ENCODE measurements around the gene NCAPD2.
A peak's percentile ranks its signal among the peaks of the same experiment; 100 is the strongest.
"Not testable (repeated sequence)": the region's sequence is repeated elsewhere in the genome, so short reads cannot be mapped to it uniquely, and the experiment has no call there.

NCAPD2 gene

DNA sequence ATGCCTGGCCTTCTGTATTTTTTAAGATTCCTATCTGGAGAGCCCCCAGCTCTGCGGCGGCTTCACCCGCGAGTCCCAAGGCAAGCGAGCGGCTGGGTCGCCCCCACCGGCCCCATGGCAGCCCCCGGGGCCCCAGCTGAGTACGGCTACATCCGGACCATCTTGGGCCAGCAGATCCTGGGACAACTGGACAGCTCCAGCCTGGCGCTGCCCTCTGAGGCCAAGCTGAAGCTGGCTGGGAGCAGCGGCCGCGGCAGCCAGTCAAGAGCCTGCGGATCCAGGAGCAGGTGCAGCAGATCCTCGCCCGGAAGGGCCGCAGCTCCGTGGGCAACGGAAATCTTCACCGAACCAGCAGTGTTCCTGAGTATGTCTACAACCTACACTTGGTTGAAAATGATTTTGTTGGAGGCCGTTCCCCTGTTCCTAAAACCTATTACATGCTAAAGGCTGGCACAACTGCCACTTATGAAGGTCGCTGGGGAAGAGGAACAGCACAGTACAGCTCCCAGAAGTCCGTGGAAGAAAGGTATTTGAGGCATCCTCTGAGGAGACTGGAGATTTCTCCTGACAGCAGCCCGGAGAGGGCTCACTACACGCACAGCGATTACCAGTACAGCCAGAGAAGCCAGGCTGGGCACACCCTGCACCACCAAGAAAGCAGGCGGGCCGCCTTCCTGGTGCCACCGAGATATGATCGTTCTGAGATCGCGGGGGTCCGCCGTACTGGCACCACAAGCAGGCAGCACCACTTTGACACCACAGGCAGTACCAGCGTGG is 16.1 kb upstream of the NCAPD2 start:
- not testable (repeated sequence) for H3K36me3 ChIP-seq (ENCODE audit: control insufficient read depth, low read depth, low read length)

DNA sequence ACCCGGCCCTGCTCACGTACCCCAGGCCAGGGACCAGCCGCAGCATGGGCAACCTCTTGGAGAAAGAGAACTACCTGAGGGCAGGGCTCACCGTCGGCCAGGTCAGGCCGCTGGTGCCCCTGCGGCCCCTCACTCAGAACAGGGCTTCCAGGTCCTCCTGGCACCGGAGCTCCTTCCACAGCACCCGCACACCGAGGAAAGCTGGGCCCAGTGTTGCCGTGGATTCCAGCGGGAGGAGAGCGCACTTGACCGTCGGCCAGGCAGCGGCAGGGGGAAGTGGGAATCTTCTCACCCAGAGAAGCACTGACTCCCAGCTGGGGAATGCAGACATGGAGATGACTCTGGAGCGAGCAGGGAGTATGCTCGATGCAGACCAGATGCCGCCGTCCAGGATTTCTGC is 15.5 kb upstream of the NCAPD2 start:
- Histone ChIP-seq H3K9ac (ENCODE audit: low read length) (no peak overlapping the region), H3K36me3 (ENCODE audit: control insufficient read depth, low read depth, low read length) (no peaks in the 10 kb centered on the region), H3K27ac (ENCODE audit: low read length) (no peak overlapping the region), H3K4me1 (ENCODE audit: control insufficient read depth, low read depth, low read length) (no peaks in the 10 kb centered on the region), H3K9me3 (ENCODE audit: control insufficient read depth, low read depth, low read length) (no peaks in the 10 kb centered on the region), H3K27me3 (ENCODE audit: control insufficient read depth, insufficient read depth, low read length) (no peaks in the 10 kb centered on the region), H3K4me3 (ENCODE audit: low read length) (no peak overlapping the region)

More for the DNA sequence above, 16.1 kb upstream of the NCAPD2 start:
- not testable (repeated sequence) for H3K27me3 ChIP-seq (ENCODE audit: control insufficient read depth, insufficient read depth, low read length); H3K9me3 ChIP-seq (ENCODE audit: control insufficient read depth, low read depth, low read length); H3K4me3 ChIP-seq (ENCODE audit: low read length); H3K4me1 ChIP-seq (ENCODE audit: control insufficient read depth, low read depth, low read length); H3K9ac ChIP-seq (ENCODE audit: low read length); H3K27ac ChIP-seq (ENCODE audit: low read length)

DNA sequence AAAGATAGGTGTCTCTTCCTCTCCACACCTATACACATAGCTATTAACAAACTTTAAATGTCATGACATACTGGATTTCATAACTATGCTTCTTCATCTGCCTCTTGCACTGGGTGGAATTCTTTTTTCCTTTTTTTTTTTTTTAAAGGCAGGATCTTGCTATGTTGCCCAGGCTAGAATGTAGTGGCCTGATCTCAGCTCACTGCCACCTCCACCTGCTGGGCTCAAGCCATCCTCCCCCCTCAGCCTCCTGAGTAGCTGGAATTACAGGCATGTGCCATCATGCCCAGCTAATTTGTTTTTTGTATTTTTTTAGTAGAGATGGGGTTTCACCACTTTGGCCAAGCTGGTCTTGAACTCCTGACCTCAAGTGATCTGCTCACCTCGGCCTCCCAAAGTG is 5.7 kb upstream of the NCAPD2 start:
- H3K4me3 ChIP-seq (ENCODE audit: low read length), result no peak overlapping the region
- H3K27me3 ChIP-seq (ENCODE audit: control insufficient read depth, insufficient read depth, low read length), result no peaks in the 10 kb centered on the region
- no peaks in the 10 kb centered on the region for H3K9me3 ChIP-seq (ENCODE audit: control insufficient read depth, low read depth, low read length)
- H3K27ac ChIP-seq (ENCODE audit: low read length), result no peak overlapping the region
- peaks cover 9% of the 10 kb centered on the region for H3K36me3 ChIP-seq (ENCODE audit: control insufficient read depth, low read depth, low read length)
- H3K4me1 ChIP-seq (ENCODE audit: control insufficient read depth, low read depth, low read length), result peaks cover 3% of the 10 kb centered on the region
- H3K9ac ChIP-seq (ENCODE audit: low read length), result no peak overlapping the region

DNA sequence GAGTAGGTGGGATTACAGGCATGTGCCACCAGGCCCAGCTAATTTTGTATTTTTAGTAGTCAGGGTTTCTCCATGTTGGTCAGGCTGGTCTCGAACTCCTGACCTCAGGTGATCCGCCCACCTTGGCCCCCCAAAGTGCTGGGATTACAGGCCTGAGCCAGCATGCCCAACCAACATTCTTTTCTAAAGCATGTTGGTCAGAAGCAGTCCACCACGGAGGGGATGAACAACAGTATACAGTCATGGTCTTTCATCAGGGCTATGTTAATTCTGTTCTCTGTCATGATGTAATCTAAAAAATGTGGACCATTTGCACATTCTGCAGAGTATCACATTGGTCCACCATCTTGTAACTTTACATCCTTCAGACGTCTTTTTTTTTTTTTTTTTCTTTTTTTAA is 4.5 kb upstream of the NCAPD2 start:
- H3K9me3 ChIP-seq (ENCODE audit: control insufficient read depth, low read depth, low read length), result no peaks in the 10 kb centered on the region
- peaks cover 3% of the 10 kb centered on the region for H3K4me1 ChIP-seq (ENCODE audit: control insufficient read depth, low read depth, low read length)
- no peaks in the 10 kb centered on the region for H3K27me3 ChIP-seq (ENCODE audit: control insufficient read depth, insufficient read depth, low read length)
- H3K4me3 ChIP-seq (ENCODE audit: low read length), result no peak overlapping the region
- H3K27ac ChIP-seq (ENCODE audit: low read length), result no peak overlapping the region
- no peak overlapping the region for H3K9ac ChIP-seq (ENCODE audit: low read length)
- peaks cover 9% of the 10 kb centered on the region for H3K36me3 ChIP-seq (ENCODE audit: control insufficient read depth, low read depth, low read length)

DNA sequence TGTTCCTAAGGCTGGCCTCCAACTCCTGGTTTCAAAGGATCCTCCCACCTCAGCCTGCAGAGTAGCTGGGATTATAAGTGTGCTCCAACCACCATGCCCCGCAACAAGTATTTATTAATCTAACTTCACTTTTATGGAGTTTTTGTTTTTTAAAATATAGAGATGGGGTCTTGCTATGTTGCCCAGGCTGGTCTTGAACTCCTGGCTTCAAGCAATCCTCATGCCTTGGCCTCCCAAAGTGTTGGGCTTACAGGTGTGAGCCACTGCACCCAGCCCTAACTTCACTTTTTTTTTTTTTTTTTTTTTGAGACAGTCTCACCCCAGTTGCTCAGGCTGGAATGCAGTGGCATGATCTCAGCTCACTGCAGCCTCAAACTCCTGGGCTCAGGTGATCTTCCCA is 3.2 kb upstream of the NCAPD2 start:
- not testable (repeated sequence) for H3K4me3 ChIP-seq (ENCODE audit: low read length); H3K9me3 ChIP-seq (ENCODE audit: control insufficient read depth, low read depth, low read length); H3K9ac ChIP-seq (ENCODE audit: low read length); H3K27ac ChIP-seq (ENCODE audit: low read length); H3K27me3 ChIP-seq (ENCODE audit: control insufficient read depth, insufficient read depth, low read length)
- peaks cover 10% of the 10 kb centered on the region for H3K4me1 ChIP-seq (ENCODE audit: control insufficient read depth, low read depth, low read length)
- H3K36me3 ChIP-seq (ENCODE audit: control insufficient read depth, low read depth, low read length), result peaks cover 17% of the 10 kb centered on the region

DNA sequence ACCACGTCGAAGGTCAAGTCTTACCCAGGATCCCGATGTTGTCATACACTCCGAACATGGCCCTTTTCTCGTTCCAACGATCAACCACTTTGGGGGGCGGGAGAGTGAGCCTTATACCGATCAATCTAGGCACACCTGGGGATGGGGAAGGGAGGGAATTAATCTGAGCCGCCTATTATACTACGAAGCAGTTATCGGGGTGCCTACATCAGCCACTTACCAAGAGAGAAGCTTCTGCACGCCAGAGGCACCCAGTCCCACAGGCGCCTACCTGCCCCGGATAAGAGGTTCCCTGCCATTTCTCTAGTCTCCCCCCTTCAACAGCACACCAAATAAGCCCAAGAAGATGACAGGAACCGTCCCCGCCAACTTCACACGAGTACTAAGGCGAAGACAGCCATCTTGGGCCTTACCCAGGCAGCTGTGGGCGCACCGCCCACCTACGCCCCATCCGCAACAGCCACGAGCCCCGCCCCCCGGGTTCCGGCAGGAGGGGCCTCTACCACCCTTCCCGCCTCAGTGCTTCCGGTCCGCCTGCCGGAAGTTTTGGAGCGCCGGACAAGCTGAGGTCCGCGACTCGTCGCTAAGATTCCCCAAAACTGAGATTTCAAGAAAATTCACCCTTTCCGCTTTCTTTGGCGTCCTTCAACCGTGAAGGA is 935 bp upstream of the NCAPD2 start, which contains the start of gene MRPL51:
MRPL51 (minus strand) TSS at position 425 of the 659 bp plus-strand sequence; CDS start at position 299, 126 bp downstream.
- Histone ChIP-seq H3K4me1 (ENCODE audit: control insufficient read depth, low read depth, low read length) (peaks cover 10% of the 10 kb centered on the region), H3K36me3 (ENCODE audit: control insufficient read depth, low read depth, low read length) (peaks cover 34% of the 10 kb centered on the region), H3K27me3 (ENCODE audit: control insufficient read depth, insufficient read depth, low read length) (no peaks in the 10 kb centered on the region), H3K4me3 (ENCODE audit: low read length) (peak within 1 kb of the TSS; percentile 93), H3K9ac (ENCODE audit: low read length) (peak within 1 kb of the TSS; percentile 92), H3K9me3 (ENCODE audit: control insufficient read depth, low read depth, low read length) (no peaks in the 10 kb centered on the region), H3K27ac (ENCODE audit: low read length) (peak within 1 kb of the TSS; percentile 95)

DNA sequence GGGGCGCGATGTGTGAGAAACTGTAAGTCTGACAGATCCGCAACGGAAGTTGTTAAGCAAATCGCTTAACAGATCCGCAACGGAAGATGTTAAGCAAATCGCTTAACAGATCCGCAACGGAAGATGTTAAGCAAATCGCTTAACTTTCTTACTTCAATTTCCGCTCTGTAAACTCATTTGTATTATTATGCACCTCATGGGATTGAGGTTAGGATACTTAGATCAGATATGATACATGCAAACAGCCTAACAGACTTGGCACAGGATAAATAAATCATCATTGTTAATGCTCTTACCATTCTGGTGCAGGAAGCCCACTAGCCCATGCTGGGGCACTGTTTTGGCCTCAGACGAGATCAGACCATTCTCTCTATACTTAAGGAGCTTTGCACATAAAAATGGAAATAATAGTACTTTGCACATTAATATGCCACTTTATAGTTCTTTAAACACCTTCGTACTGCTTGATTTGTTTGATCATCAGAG is 399 bp downstream of the NCAPD2 start:
- H3K27me3 ChIP-seq (ENCODE audit: control insufficient read depth, insufficient read depth, low read length), result no peaks in the 10 kb centered on the region
- peak overlapping the region; percentile 93 for H3K4me3 ChIP-seq (ENCODE audit: low read length)

DNA sequence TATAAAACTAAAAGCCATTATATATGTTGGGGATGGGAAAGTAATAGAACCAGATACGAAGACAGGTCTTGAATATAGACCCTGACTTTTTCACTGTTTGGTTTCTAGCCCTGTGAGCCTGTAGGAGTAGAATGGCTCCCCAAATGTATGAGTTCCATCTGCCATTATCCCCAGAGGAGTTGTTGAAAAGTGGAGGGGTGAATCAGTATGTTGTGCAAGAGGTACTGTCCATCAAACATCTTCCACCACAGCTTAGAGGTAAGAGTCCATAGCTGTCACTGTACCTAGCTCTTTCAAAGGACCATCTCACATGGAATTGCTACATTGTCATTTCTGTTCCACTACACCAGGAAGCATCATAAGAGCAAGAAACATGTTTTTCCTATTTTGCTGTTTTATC is 1.1 kb downstream of the NCAPD2 start:
- Histone ChIP-seq H3K9ac (ENCODE audit: low read length) (peak overlapping the region; percentile 81), H3K27me3 (ENCODE audit: control insufficient read depth, insufficient read depth, low read length) (no peaks in the 10 kb centered on the region), H3K4me1 (ENCODE audit: control insufficient read depth, low read depth, low read length) (peaks cover 10% of the 10 kb centered on the region), H3K4me3 (ENCODE audit: low read length) (peak overlapping the region; percentile 93), H3K36me3 (ENCODE audit: control insufficient read depth, low read depth, low read length) (peaks cover 51% of the 10 kb centered on the region), H3K27ac (ENCODE audit: low read length) (no peak overlapping the region), H3K9me3 (ENCODE audit: control insufficient read depth, low read depth, low read length) (no peaks in the 10 kb centered on the region)

More for the DNA sequence above, 399 bp downstream of the NCAPD2 start:
- Histone ChIP-seq H3K9me3 (ENCODE audit: control insufficient read depth, low read depth, low read length) (no peaks in the 10 kb centered on the region), H3K9ac (ENCODE audit: low read length) (peak overlapping the region; percentile 81), H3K36me3 (ENCODE audit: control insufficient read depth, low read depth, low read length) (peaks cover 46% of the 10 kb centered on the region), H3K4me1 (ENCODE audit: control insufficient read depth, low read depth, low read length) (peaks cover 10% of the 10 kb centered on the region), H3K27ac (ENCODE audit: low read length) (peak overlapping the region; percentile 88)

DNA sequence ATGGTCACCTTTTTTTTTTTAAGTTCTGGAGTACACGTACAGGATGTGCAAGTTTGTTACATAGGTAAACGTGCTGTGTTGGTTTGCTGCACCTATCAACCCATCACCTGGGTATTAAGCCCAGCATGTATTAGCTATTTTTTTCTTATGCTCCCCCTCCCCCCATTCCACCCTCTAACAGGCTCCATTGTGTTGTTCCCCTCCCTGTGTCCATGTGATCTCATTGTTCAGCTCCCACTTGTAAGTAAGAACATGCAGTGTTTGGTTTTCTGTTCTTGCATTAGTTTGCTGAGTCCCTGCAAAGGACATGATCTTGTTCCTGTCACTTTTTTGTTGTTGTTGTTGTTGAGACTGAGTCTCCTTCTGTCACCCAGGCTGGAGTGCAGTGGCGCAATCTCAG is 3.4 kb downstream of the NCAPD2 start:
- not testable (repeated sequence) for H3K9ac ChIP-seq (ENCODE audit: low read length); H3K27me3 ChIP-seq (ENCODE audit: control insufficient read depth, insufficient read depth, low read length); H3K4me1 ChIP-seq (ENCODE audit: control insufficient read depth, low read depth, low read length); H3K27ac ChIP-seq (ENCODE audit: low read length); H3K4me3 ChIP-seq (ENCODE audit: low read length); H3K9me3 ChIP-seq (ENCODE audit: control insufficient read depth, low read depth, low read length)
- H3K36me3 ChIP-seq (ENCODE audit: control insufficient read depth, low read depth, low read length), result peaks cover 54% of the 10 kb centered on the region

DNA sequence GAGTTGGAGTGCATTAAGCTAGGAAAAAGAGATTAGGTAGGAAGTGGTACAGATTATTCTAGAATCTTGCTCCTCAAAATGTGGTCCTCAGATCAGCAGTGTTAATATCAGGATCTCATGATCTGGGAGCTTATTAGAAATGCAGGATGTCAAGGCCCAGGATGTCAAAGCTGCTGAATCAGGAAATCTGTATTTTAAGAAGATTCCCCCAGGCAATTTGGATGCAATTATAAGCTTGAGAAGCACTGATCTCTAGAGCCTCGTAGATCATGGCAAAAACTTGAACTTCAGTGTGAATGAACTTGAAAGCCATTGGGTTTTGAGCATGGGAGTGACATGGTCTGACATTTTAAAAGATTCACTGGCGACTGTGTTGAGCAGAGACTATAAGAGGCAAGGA is 6.6 kb downstream of the NCAPD2 start:
- H3K9me3 ChIP-seq (ENCODE audit: control insufficient read depth, low read depth, low read length), result no peaks in the 10 kb centered on the region
- no peaks in the 10 kb centered on the region for H3K27me3 ChIP-seq (ENCODE audit: control insufficient read depth, insufficient read depth, low read length)
- no peaks in the 10 kb centered on the region for H3K4me1 ChIP-seq (ENCODE audit: control insufficient read depth, low read depth, low read length)
- peaks cover 62% of the 10 kb centered on the region for H3K36me3 ChIP-seq (ENCODE audit: control insufficient read depth, low read depth, low read length)
- no peak overlapping the region for H3K27ac ChIP-seq (ENCODE audit: low read length)
- no peak overlapping the region for H3K9ac ChIP-seq (ENCODE audit: low read length)
- H3K4me3 ChIP-seq (ENCODE audit: low read length), result no peak overlapping the region

DNA sequence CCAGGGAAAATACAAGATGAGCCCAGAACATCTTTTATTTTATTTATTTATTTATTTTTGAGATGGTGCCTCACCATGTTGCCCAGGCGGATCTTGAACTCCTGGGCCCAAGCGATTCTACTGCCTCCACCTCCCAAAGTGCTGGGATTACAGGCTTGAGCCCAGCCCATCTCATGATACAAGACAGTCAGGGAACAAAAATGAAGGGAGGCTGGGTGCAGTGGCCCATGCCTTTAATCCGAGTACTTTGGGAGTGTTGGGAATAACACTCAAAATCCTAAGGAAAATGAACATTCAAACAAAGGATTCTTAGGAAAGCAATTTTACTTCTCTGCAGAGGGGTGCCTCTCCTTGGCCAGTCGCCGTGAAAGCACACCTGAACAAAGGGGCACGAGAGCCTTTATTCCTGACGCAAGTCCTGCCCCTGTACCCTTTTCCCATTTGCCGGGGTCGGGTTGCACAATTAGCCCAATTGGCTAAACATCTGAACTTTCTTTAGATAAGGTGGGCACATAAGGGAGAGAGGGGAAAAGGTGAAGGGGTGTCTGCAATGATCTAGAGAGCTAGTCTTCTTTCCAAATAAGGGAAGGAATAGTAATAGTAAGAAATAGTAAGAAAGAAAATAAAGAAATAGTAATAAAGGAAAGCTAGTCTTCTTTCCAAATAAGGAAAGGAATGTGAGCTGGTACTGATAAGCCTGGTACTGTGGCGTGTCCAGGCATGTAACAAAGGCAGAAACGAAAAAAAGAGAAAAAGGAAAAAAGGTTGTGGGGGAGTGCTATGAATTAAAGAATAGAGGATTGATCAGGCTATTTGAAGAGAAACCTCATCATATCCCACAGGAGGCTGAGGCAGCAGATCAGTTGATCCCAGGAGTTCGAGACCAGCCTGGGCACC is 13.4 kb downstream of the NCAPD2 start:
- H3K4me1 ChIP-seq (ENCODE audit: control insufficient read depth, low read depth, low read length), result peaks cover 9% of the 10 kb centered on the region
- no peak overlapping the region for H3K9ac ChIP-seq (ENCODE audit: low read length)
- no peaks in the 10 kb centered on the region for H3K9me3 ChIP-seq (ENCODE audit: control insufficient read depth, low read depth, low read length)
- H3K4me3 ChIP-seq (ENCODE audit: low read length), result no peak overlapping the region
- H3K36me3 ChIP-seq (ENCODE audit: control insufficient read depth, low read depth, low read length), result peaks cover 48% of the 10 kb centered on the region
- no peak overlapping the region for H3K27ac ChIP-seq (ENCODE audit: low read length)
- H3K27me3 ChIP-seq (ENCODE audit: control insufficient read depth, insufficient read depth, low read length), result no peaks in the 10 kb centered on the region
